CD4-positive, alpha-beta memory T cell (primary cell): ENCODE results near the gene ATRNL1. TPM values are rescaled to one million over a fixed set of nuclear protein-coding genes. Genes with fewer than 3 reads are reported as not detected.

Experiments
- CTCF ChIA-PET: fragments of 350-600 bp; sonication (Branson Sonifier 250); formaldehyde crosslinking; loops from one replicate; lab custom pipeline; 2021; ENCODE audit warnings: inconsistent platforms; ENCODE audit not compliant: partially characterized antibody; lab: Charles Lee
- POLR2A ChIA-PET: fragments of 350-600 bp; sonication (Branson Sonifier 250); formaldehyde crosslinking; loops from one replicate; lab custom pipeline; 2021; ENCODE audit not compliant: partially characterized antibody; lab: Charles Lee
- DNase-seq, 5 donors: peaks; one replicate each; pipeline versions ENCODE4 v3.0.0 to v3.0.0-alpha.2; 2020 to 2022; ENCODE audit warnings: mixed read lengths in 1 of 5
- H3K27ac ChIP-seq: one replicate; pipeline ENCODE4 v1.7.0; 2013; ENCODE audit warnings: low read depth, low read length
- H3K27me3 ChIP-seq: 2 replicates; pipeline ENCODE4 v1.7.0; 2013; ENCODE audit warnings: mild to moderate bottlenecking, low read length, moderate library complexity; ENCODE audit not compliant: insufficient read depth
- H3K36me3 ChIP-seq: 2 replicates; pipeline ENCODE4 v1.7.0; 2013; ENCODE audit warnings: mild to moderate bottlenecking, low read length, moderate library complexity; ENCODE audit not compliant: insufficient read depth
- H3K4me1 ChIP-seq: 2 replicates; pipeline ENCODE4 v1.7.0; 2013; ENCODE audit warnings: mild to moderate bottlenecking, low read length, moderate library complexity; ENCODE audit not compliant: insufficient read depth
- H3K4me3 ChIP-seq, 2 donors: one replicate each; pipeline ENCODE4 v1.7.0; 2013; ENCODE audit warnings: low read length in 2 of 2, mild to moderate bottlenecking in 1 of 2
- H3K9me3 ChIP-seq, 2 donors: one replicate each; pipeline ENCODE4 v1.7.0; 2013; ENCODE audit warnings: low read length in 2 of 2, control low read depth in 1 of 2; ENCODE audit not compliant: control insufficient read depth in 1 of 2
- H3K27ac Mint-ChIP-seq, 7 donors: one replicate each; pipeline ENCODE4 v1.8.0; 2020 to 2021; ENCODE audit warnings: mixed read lengths in 7 of 7, mild to moderate bottlenecking in 6 of 7, inconsistent platforms in 3 of 7, moderate library complexity in 3 of 7
- H3K27me3 Mint-ChIP-seq, 2 donors: one replicate each; pipeline ENCODE4 v1.8.0; 2020 to 2021; ENCODE audit warnings: mixed read lengths in 2 of 2
- H3K36me3 Mint-ChIP-seq, 2 donors: one replicate each; pipeline ENCODE4 v1.8.0; 2020 to 2021; ENCODE audit warnings: mixed read lengths in 2 of 2, inconsistent platforms in 1 of 2, mild to moderate bottlenecking in 1 of 2
- H3K4me1 Mint-ChIP-seq, 4 donors: one replicate each; pipeline ENCODE4 v1.8.0; 2020 to 2021; ENCODE audit warnings: mixed read lengths in 4 of 4, mild to moderate bottlenecking in 1 of 4
- H3K4me3 Mint-ChIP-seq, 8 donors: one replicate each; pipeline ENCODE4 v1.8.0; 2020 to 2021; ENCODE audit warnings: mixed read lengths in 8 of 8, mild to moderate bottlenecking in 7 of 8, moderate library complexity in 6 of 8, inconsistent platforms in 3 of 8
- H3K9me3 Mint-ChIP-seq, 8 donors: one replicate each; pipeline ENCODE4 v1.8.0; 2020 to 2021; ENCODE audit warnings: mixed read lengths in 8 of 8, mild to moderate bottlenecking in 5 of 8, inconsistent platforms in 3 of 8, moderate library complexity in 1 of 8
- intact Hi-C: fragments of 100-400 bp; cut with micrococcal nuclease; formaldehyde crosslinking; loops from one replicate; pipeline ENCODE4 v1.15.1; 2023
- polyA plus RNA-seq, 2 donors: library from polyadenylated mRNA; unstranded; fragments of 300-500 nt; fragmentation: Illumina TruSeq; gene quantifications; one replicate each; pipeline ENCODE4 v1.2.3, GENCODE V29; 2021
- total RNA-seq, 2 experiments: library from RNA; stranded (reverse); gene quantifications; one replicate each; pipeline ENCODE4 v1.2.3, GENCODE V29; 2021

Gene ATRNL1
- total and polyA plus RNA-seq, 4 experiments from 2014 or later, result 0.23 to 0.50 TPM; not detected in 2

DNA sequence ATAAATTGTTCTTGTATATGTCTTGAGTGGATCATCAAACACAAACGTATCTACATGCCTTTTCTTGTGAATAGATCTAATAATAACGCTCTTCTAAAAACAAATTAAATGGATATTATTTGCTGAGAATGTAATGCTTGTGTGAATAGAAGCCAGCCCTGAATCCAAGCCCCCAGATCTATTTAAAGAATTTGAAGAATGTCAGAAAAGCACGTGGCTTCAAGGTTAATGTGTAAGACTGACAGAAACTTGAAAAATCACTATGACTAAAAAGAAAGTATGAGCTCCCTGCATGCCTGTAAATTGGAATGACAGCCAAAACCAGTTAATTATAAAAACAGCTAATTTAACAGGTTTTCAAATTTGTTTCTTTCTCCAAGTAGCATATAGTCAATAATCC lies 43.2 kb upstream of the ATRNL1 start:
- H3K4me3 ChIP-seq, result no peak overlapping the region
- Mint-ChIP-seq H3K27ac (no peak overlapping the region), H3K9me3 (no peaks in the 10 kb centered on the region), H3K27me3 (peaks cover 0 to 4% of the 10 kb centered on the region in 2 donors), H3K4me3 (no peak overlapping the region), H3K36me3 (no peaks in the 10 kb centered on the region), H3K4me1 (no peaks in the 10 kb centered on the region)
- ChIA-PET CTCF (no interaction called here), POLR2A (no interaction called here)
- no peaks in the 10 kb centered on the region for H3K27me3 ChIP-seq
- no peak overlapping the region for H3K27ac ChIP-seq
- H3K4me1 ChIP-seq, result no peaks in the 10 kb centered on the region
- no peak for DNase-seq
- H3K36me3 ChIP-seq, result no peaks in the 10 kb centered on the region
- intact Hi-C loops, result no loop called here
- no peaks in the 10 kb centered on the region for H3K9me3 ChIP-seq

DNA sequence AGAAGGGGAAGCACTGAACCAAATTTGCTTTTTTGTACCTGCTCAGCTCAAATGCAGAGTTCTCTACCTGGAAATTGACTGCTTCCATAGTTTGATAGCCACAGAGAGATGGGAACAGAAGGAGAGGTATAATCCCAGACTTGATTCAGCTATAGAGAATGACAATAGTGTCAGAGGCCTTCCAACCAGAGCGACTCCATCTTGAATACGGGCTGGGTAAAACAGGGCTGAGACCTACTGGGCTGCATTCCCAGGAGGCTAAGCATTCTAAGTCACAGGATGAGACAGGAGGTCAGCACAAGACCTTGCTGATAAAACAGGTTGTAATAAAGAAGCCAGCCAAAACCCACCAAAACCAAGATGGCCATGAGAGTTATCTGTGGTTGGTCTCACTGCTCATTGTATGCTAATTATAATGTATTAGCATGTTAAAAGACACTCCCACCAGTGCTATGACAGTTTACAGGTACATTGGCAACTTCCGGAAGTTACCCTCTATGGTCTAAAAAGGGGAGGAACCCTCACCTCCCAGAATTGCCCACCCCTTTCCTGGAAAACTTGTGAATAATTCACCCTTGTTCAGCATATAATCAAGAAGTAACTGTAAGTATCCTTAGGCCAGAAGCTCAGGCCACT lies 42.7 kb upstream of the ATRNL1 start:
- ChIA-PET CTCF (no interaction called here), POLR2A (no interaction called here)
- no peaks in the 10 kb centered on the region for H3K9me3 Mint-ChIP-seq
- H3K4me3 Mint-ChIP-seq, result no peak overlapping the region
- intact Hi-C loops, result no loop called here
- no peak overlapping the region for H3K27ac Mint-ChIP-seq
- no peaks in the 10 kb centered on the region for H3K4me1 Mint-ChIP-seq
- H3K27me3 ChIP-seq, result no peaks in the 10 kb centered on the region
- no peak overlapping the region for H3K27ac ChIP-seq
- H3K4me3 ChIP-seq, result no peak overlapping the region
- peaks cover 0 to 4% of the 10 kb centered on the region in 2 donors for H3K27me3 Mint-ChIP-seq
- no peaks in the 10 kb centered on the region for H3K9me3 ChIP-seq
- H3K4me1 ChIP-seq, result no peaks in the 10 kb centered on the region
- no peak for DNase-seq
- H3K36me3 ChIP-seq, result no peaks in the 10 kb centered on the region
- H3K36me3 Mint-ChIP-seq, result no peaks in the 10 kb centered on the region

DNA sequence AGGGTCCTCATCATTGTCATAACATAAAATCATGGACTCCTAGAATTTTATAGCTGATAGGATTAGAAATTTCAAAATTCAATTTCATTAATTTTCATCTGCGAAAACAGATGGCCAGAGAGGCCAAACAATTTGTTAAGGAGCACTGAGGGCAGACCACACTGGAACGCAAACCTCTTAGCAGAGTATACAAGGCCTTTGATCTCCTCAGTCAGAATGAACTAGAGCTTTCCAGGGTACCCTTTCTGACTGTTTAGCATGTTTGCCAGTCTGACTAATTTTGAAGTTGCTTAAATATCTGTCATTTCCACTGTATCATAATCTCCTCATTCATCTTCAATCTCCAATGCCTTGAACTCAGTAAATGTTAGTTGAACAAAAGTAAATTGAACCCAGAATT lies 41.9 kb upstream of the ATRNL1 start:
- no peaks in the 10 kb centered on the region for H3K27me3 ChIP-seq
- DNase-seq, result no peak
- no peaks in the 10 kb centered on the region for H3K36me3 ChIP-seq
- CTCF ChIA-PET, result no interaction called here
- POLR2A ChIA-PET, result no interaction called here
- Mint-ChIP-seq H3K36me3 (no peaks in the 10 kb centered on the region), H3K4me1 (no peaks in the 10 kb centered on the region), H3K27me3 (peaks cover 0 to 4% of the 10 kb centered on the region in 2 donors), H3K4me3 (no peak overlapping the region), H3K27ac (no peak overlapping the region), H3K9me3 (no peaks in the 10 kb centered on the region)
- intact Hi-C loops, result no loop called here
- no peak overlapping the region for H3K4me3 ChIP-seq
- H3K4me1 ChIP-seq, result no peaks in the 10 kb centered on the region
- H3K27ac ChIP-seq, result no peak overlapping the region
- H3K9me3 ChIP-seq, result no peaks in the 10 kb centered on the region

GRCh38 chr10:115052226-115052625 lies 40.9 kb upstream of the ATRNL1 start:
- Histone ChIP-seq H3K4me3 (no peak overlapping the region), H3K4me1 (no peaks in the 10 kb centered on the region), H3K9me3 (no peaks in the 10 kb centered on the region), H3K27ac (no peak overlapping the region), H3K36me3 (no peaks in the 10 kb centered on the region), H3K27me3 (no peaks in the 10 kb centered on the region)
- no peaks in the 10 kb centered on the region for H3K4me1 Mint-ChIP-seq
- intact Hi-C loops, result no loop called here
- H3K27me3 Mint-ChIP-seq, result peaks cover 0 to 2% of the 10 kb centered on the region in 2 donors
- DNase-seq, result no peak
- H3K9me3 Mint-ChIP-seq, result no peaks in the 10 kb centered on the region
- no peak overlapping the region for H3K4me3 Mint-ChIP-seq
- ChIA-PET POLR2A (no interaction called here), CTCF (no interaction called here)
- no peaks in the 10 kb centered on the region for H3K36me3 Mint-ChIP-seq
- H3K27ac Mint-ChIP-seq, result no peak overlapping the region

DNA sequence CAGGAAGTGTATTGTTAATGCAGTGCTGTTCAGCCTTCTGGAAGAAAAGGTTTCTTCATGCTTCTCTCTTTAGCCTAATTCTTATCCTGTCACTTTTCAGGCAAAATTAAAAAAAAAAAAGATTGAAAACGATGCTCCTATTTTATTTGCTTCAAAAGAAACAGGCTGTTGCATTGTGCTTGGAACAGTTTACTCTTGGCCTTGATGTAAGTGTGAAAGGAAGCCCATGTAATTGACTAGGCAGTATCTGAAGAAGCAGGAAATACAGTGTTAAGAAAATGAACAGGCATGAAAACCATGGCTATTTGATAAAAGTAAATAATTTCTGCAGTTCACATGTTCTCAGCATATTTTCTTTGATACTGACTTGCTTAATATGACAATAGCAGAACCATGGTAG lies 40.4 kb upstream of the ATRNL1 start:
- H3K36me3 Mint-ChIP-seq, result no peaks in the 10 kb centered on the region

DNA sequence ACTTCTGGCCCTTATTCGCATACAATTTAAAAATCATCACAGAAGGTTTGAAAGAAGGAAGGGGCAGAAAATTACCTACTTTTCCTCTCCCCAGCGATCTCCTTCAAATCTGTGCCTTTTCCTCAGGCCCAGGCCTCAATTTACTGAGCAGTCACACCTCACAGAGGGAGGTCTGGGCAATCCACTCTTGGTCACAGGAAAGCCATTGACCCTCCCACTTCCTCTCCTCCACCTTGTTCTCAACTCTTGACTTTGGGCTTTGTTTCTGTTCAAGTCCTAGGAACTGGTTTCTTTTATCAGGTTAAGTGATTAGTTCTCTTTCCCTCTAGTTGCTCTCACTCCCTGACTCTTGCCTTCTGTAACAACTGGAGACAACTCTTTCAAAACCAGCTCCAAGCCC lies 37.0 kb upstream of the ATRNL1 start:
- Mint-ChIP-seq H3K36me3 (no peaks in the 10 kb centered on the region), H3K4me1 (no peaks in the 10 kb centered on the region), H3K4me3 (no peak overlapping the region), H3K27me3 (peaks cover 1 to 4% of the 10 kb centered on the region in 2 donors), H3K27ac (peak overlapping the region in 1 of 7 donors; percentile 69), H3K9me3 (no peaks in the 10 kb centered on the region)
- Histone ChIP-seq H3K4me3 (no peak overlapping the region), H3K36me3 (no peaks in the 10 kb centered on the region), H3K27ac (no peak overlapping the region), H3K4me1 (no peaks in the 10 kb centered on the region), H3K27me3 (no peaks in the 10 kb centered on the region), H3K9me3 (no peaks in the 10 kb centered on the region)
- ChIA-PET POLR2A (no interaction called here), CTCF (no interaction called here)
- intact Hi-C loops, result no loop called here
- no peak for DNase-seq

More for the DNA sequence above, 40.4 kb upstream of the ATRNL1 start:
- H3K9me3 Mint-ChIP-seq, result no peaks in the 10 kb centered on the region
- Histone ChIP-seq H3K27me3 (no peaks in the 10 kb centered on the region), H3K9me3 (no peaks in the 10 kb centered on the region), H3K4me3 (no peak overlapping the region), H3K36me3 (no peaks in the 10 kb centered on the region), H3K27ac (no peak overlapping the region), H3K4me1 (no peaks in the 10 kb centered on the region)
- H3K27ac Mint-ChIP-seq, result no peak overlapping the region
- CTCF ChIA-PET, result interaction anchor here (0.6 kb wide), 1 partner anchor 430 kb away, joined by 3 read pairs; no protein-coding TSS in a partner anchor
- intact Hi-C loops, result no loop called here
- no peak overlapping the region for H3K4me3 Mint-ChIP-seq
- no peaks in the 10 kb centered on the region for H3K4me1 Mint-ChIP-seq
- POLR2A ChIA-PET, result no interaction called here
- no peak for DNase-seq
- H3K27me3 Mint-ChIP-seq, result peaks cover 1 to 2% of the 10 kb centered on the region in 2 donors

DNA sequence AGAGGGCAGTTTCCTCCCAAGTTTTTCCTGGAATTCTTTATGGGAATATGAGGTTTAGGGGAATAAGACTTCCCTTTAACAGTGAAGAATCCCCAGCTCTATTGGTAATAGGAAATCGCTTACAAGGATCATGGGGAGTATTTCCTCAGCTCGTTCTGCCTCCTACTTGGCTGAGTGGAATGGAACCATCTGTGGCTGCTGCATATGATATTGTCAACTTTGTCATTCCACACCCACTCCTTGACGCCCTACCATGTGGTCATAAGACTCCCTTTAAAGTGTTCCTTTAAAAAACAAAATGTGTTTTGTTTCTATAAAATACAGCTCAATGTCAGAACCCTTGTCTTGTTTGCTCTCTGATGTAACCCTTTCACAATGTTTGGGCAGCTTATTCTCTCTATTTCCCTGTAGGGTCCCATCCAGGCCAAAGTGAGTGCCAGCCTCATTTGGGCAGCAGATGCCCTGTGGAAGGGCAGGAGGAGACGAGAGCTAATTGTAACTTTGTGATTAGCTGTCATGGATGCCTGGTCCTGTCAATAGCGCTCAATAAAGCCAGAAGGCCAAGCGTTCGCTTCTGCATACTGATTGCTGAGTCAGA lies 33.8 kb upstream of the ATRNL1 start:
- no peak overlapping the region for H3K4me3 ChIP-seq
- CTCF ChIA-PET, result no interaction called here

More for the DNA sequence above, 33.8 kb upstream of the ATRNL1 start:
- Mint-ChIP-seq H3K4me3 (no peak overlapping the region), H3K27me3 (peaks cover 4 to 6% of the 10 kb centered on the region in 2 donors), H3K4me1 (no peaks in the 10 kb centered on the region), H3K36me3 (no peaks in the 10 kb centered on the region), H3K27ac (no peak overlapping the region), H3K9me3 (no peaks in the 10 kb centered on the region)
- Histone ChIP-seq H3K27me3 (no peaks in the 10 kb centered on the region), H3K36me3 (no peaks in the 10 kb centered on the region), H3K4me1 (no peaks in the 10 kb centered on the region), H3K27ac (no peak overlapping the region), H3K9me3 (no peaks in the 10 kb centered on the region)
- POLR2A ChIA-PET, result no interaction called here
- no peak for DNase-seq
- intact Hi-C loops, result no loop called here
